ENCODE measurements around the gene TGFBRAP1. TPM values are rescaled to one million over a fixed set of nuclear protein-coding genes. Genes with fewer than 3 reads are reported as not detected.

The TGFBRAP1 gene
- total RNA-seq, 4 donors from 2014 or later = 13.1 to 21.8 (median 19.4) TPM

GRCh38 chr2:105249891-105250290, 79.6 kb downstream of the TGFBRAP1 start:
- intact Hi-C loops (cut with DNase I; ENCODE audit: low total_unique reads) = loop anchor here (10.0 kb wide), 1 partner anchor 835 kb away; no protein-coding TSS in a partner anchor
- WGBS, 2 donors (ENCODE audit: low coverage in 1 of 2) = 89 to 95% methylated on average over 3 to 4 of the region's 4 CpGs
- no peaks in the 10 kb centered on the region for H3K9me3 ChIP-seq
- DNase-seq = no peak
- H3K4me1 ChIP-seq = no peaks in the 10 kb centered on the region
- no peaks in the 10 kb centered on the region for H3K27me3 ChIP-seq
- no peak overlapping the region for H3K4me3 ChIP-seq
- H3K27ac ChIP-seq = no peak overlapping the region
- no peaks in the 10 kb centered on the region for H3K36me3 ChIP-seq
- in situ Hi-C loops (cut with MboI; ENCODE audit: low pct_ligation_motif_present in 1 of 4, low pct_unique_long_range_greater_than_20kb in 1 of 4, low sequenced_read_pairs in 3 of 4) = no loop called here
- TF ChIP-seq POLR2A (IDR thresholded peaks at IDR 0.05) (no peak), EP300 (IDR thresholded peaks at IDR 0.05; ENCODE audit: low read depth) (no peak), POLR2AphosphoS5 (IDR thresholded peaks at IDR 0.05) (no peak)
- TF ChIP-seq, protein P1, sequence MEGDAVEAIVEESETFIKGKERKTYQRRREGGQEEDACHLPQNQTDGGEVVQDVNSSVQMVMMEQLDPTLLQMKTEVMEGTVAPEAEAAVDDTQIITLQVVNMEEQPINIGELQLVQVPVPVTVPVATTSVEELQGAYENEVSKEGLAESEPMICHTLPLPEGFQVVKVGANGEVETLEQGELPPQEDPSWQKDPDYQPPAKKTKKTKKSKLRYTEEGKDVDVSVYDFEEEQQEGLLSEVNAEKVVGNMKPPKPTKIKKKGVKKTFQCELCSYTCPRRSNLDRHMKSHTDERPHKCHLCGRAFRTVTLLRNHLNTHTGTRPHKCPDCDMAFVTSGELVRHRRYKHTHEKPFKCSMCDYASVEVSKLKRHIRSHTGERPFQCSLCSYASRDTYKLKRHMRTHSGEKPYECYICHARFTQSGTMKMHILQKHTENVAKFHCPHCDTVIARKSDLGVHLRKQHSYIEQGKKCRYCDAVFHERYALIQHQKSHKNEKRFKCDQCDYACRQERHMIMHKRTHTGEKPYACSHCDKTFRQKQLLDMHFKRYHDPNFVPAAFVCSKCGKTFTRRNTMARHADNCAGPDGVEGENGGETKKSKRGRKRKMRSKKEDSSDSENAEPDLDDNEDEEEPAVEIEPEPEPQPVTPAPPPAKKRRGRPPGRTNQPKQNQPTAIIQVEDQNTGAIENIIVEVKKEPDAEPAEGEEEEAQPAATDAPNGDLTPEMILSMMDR (IDR thresholded peaks at IDR 0.05) = no peak

DNA sequence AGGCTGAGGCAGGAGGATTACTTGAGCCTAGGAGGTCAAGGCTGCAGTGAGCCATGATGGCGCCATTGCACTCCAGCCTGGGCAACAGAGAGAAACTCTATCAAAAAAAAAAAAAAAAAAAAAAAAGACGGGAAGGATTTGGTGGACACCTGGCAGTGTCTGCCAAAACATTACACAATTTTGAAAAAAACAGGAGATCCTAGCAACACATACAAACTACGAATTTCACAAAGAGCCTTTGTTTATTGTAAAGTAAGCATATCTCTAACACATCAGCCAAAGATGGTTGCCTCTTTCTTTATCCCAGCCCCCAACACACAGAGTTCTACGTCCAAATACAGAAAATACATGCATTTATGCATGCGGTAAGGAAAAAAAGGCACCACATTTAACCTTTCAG, 80.4 kb downstream of the TGFBRAP1 start:
- H3K4me1 ChIP-seq = no peaks in the 10 kb centered on the region
- no peak for TF ChIP-seq POLR2A (IDR thresholded peaks at IDR 0.05)
- TF ChIP-seq, protein P1 (IDR thresholded peaks at IDR 0.05) = no peak
- no peak for TF ChIP-seq EP300 (IDR thresholded peaks at IDR 0.05; ENCODE audit: low read depth)
- TF ChIP-seq POLR2AphosphoS5 (IDR thresholded peaks at IDR 0.05) = no peak
- H3K27ac ChIP-seq = no peak overlapping the region
- 67 to 77% methylated on average over 5 of the region's 5 CpGs for WGBS, 2 donors (ENCODE audit: low coverage in 1 of 2)
- intact Hi-C loops (cut with DNase I; ENCODE audit: low total_unique reads) (loop anchor here (10.0 kb wide), 1 partner anchor 836 kb away; no protein-coding TSS in a partner anchor), in situ Hi-C loops (cut with MboI; ENCODE audit: low pct_ligation_motif_present in 1 of 4, low pct_unique_long_range_greater_than_20kb in 1 of 4, low sequenced_read_pairs in 3 of 4) (no loop called here)
- no peaks in the 10 kb centered on the region for H3K36me3 ChIP-seq
- no peak for DNase-seq
- no peak overlapping the region for H3K4me3 ChIP-seq
- no peaks in the 10 kb centered on the region for H3K27me3 ChIP-seq
- H3K9me3 ChIP-seq = no peaks in the 10 kb centered on the region

DNA sequence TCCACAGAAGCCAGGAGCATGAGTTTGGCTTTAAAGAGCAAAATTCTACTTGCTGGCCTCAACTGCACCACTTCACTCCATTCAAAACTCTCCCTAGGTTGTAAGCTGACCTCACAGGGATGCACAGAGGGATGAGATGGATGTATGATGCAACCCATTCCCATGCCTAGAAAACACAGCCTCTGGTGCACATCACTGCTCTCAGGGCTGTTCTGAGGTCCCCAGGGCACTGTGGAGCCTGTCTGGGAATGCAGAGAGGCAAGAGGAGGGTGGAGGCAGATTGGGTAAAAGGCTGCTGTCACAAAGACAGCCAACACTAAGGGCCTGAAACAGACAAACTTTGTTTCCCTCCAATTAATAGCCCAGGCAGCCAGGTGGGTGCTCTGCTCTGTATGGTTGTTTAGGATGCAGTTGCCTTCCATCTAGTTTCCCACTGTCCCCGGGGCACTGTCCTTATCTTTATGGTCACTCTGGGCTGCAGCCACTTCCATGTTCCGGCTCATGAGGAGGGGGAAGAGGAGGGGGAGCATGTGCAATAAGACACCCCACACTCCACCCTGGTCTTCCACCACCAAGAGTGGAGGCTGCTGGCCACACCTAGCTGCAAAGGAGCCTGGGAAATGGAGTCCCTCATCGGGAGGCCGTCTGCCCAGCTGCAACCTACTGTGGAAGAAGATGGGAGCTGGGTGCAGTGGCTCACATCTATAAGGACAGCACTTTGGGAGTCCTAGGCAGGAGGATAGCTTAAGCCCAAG, 81.0 kb downstream of the TGFBRAP1 start:
- no peaks in the 10 kb centered on the region for H3K9me3 ChIP-seq
- no peak for DNase-seq
- H3K27ac ChIP-seq = no peak overlapping the region
- H3K27me3 ChIP-seq = no peaks in the 10 kb centered on the region
- no peaks in the 10 kb centered on the region for H3K4me1 ChIP-seq
- in situ Hi-C loops (cut with MboI; ENCODE audit: low pct_ligation_motif_present in 1 of 4, low pct_unique_long_range_greater_than_20kb in 1 of 4, low sequenced_read_pairs in 3 of 4) = no loop called here
- TF ChIP-seq POLR2A (IDR thresholded peaks at IDR 0.05) (no peak), POLR2AphosphoS5 (IDR thresholded peaks at IDR 0.05) (no peak), EP300 (IDR thresholded peaks at IDR 0.05; ENCODE audit: low read depth) (no peak)
- TF ChIP-seq, protein P1 (IDR thresholded peaks at IDR 0.05) = no peak
- intact Hi-C loops (cut with DNase I; ENCODE audit: low total_unique reads) = loop anchor here (10.0 kb wide), 1 partner anchor 836 kb away; no protein-coding TSS in a partner anchor
- H3K4me3 ChIP-seq = no peak overlapping the region
- WGBS, 2 donors (ENCODE audit: low coverage in 1 of 2) = 79% methylated on average over 4 of the region's 4 CpGs; no CpG with 5 or more reads in 1 of the 2 donors
- H3K36me3 ChIP-seq = no peaks in the 10 kb centered on the region

- Histone ChIP-seq H3K27ac (no peak overlapping the region), H3K9me3 (no peaks in the 10 kb centered on the region), H3K27me3 (no peaks in the 10 kb centered on the region), H3K4me1 (no peaks in the 10 kb centered on the region), H3K4me3 (no peak overlapping the region), H3K36me3 (no peaks in the 10 kb centered on the region)
- 60 to 62% methylated on average over 2 to 3 of the region's 3 CpGs for WGBS, 2 donors (ENCODE audit: low coverage in 1 of 2)
- DNase-seq = no peak
- TF ChIP-seq EP300 (IDR thresholded peaks at IDR 0.05; ENCODE audit: low read depth) (no peak), POLR2A (IDR thresholded peaks at IDR 0.05) (no peak), POLR2AphosphoS5 (IDR thresholded peaks at IDR 0.05) (no peak)
- TF ChIP-seq, protein P1 (IDR thresholded peaks at IDR 0.05) = no peak
- intact Hi-C loops (cut with DNase I; ENCODE audit: low total_unique reads) (loop anchor here (10.0 kb wide), 1 partner anchor 840 kb away; no protein-coding TSS in a partner anchor), in situ Hi-C loops (cut with MboI; ENCODE audit: low pct_ligation_motif_present in 1 of 4, low pct_unique_long_range_greater_than_20kb in 1 of 4, low sequenced_read_pairs in 3 of 4) (loop anchor here in 1 of 4 donors (5.0 kb wide), 1 partner anchor 132 kb away; no protein-coding TSS in a partner anchor)
Observed at GRCh38 chr2:105244451-105244850, 85.1 kb downstream of the TGFBRAP1 start.

Measured in transverse colon (tissue), 4 donors.